BLaER1 treated with 17β-estradiol and CSF1 and Interleukin-3, amounts not matched to agents 10 nM and 100 nM (cell line): ENCODE measurements around the gene DOCK10.
"Not testable (repeated sequence)": the region's sequence is repeated elsewhere in the genome, so short reads cannot be mapped to it uniquely, and the experiment has no call there.

Experiments used
- H3K27ac ChIP-seq, 11 experiments: shearing (Covaris generic); formaldehyde crosslinking; 2 replicates each; pipeline ENCODE4 v1.8.1; 2022
- H3K27me3 ChIP-seq, 11 experiments: shearing (Covaris generic); formaldehyde crosslinking; 2 replicates each; pipeline ENCODE4 v1.8.1; 2022
- H3K36me3 ChIP-seq, 11 experiments: shearing (Covaris generic); formaldehyde crosslinking; 2 replicates each; pipeline ENCODE4 v1.8.1; 2022
- H3K4me1 ChIP-seq, 10 experiments: shearing (Covaris generic); formaldehyde crosslinking; 2 replicates each; pipeline ENCODE4 v1.8.1; 2022
- H3K4me2 ChIP-seq, 11 experiments: shearing (Covaris generic); formaldehyde crosslinking; 2 replicates each; pipeline ENCODE4 v1.8.1; 2022
- H3K4me3 ChIP-seq, 10 experiments: shearing (Covaris generic); formaldehyde crosslinking; 2 replicates each; pipeline ENCODE4 v1.8.1; 2022
- H3K9ac ChIP-seq, 11 experiments: shearing (Covaris generic); formaldehyde crosslinking; 2 replicates each; pipeline ENCODE4 v1.8.1; 2022
- H3K9me3 ChIP-seq, 11 experiments: shearing (Covaris generic); formaldehyde crosslinking; replicated peaks in 1 of 11; 2 replicates each; pipeline ENCODE4 v1.8.1; 2022
- H4K20me1 ChIP-seq, 11 experiments: shearing (Covaris generic); formaldehyde crosslinking; 2 replicates each; pipeline ENCODE4 v1.8.1; 2022
- Cebpa-rat ChIP-seq, 11 experiments: shearing (Covaris generic); IDR thresholded peaks; 2 replicates each; pipeline ENCODE4 v1.8.1; 2022

The DOCK10 gene

DNA sequence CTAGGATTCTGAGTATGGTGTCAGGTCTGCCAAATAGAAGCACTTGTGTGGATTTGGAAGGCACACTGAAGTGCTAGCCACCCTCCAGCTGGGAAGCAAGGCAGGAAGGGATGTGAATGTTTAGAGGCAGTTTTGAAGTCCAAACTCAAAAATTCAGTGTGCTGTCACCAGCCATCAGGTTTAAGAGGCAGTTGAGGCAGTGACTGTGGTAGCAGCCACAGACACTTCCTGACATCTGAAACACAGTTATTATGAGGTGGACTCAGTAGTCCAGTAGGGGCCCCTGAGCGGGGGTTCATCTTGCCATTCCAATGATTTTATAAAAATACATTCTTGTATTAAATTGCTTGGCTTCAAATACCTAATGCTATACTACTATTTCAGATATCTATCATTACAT lies 13.4 kb upstream of the DOCK10 start:
- Histone ChIP-seq H4K20me1 (no peaks in the 10 kb centered on the region), H3K27me3 (no peaks in the 10 kb centered on the region), H3K4me3 (no peak overlapping the region), H3K4me1 (peaks cover 11 to 15% (median 13%) of the 10 kb centered on the region in 10 experiments), H3K27ac (no peak overlapping the region), H3K9me3 (peaks cover 0 to 14% (median 7%) of the 10 kb centered on the region in 11 experiments; a peak in 10 of 22 replicates), H3K4me2 (peak overlapping the region in 2 of 11 experiments; percentile 6 to 11; a peak in 1 of 22 replicates), H3K36me3 (no peaks in the 10 kb centered on the region), H3K9ac (no peak overlapping the region)
- no peak for TF ChIP-seq Cebpa-rat (IDR thresholded peaks at IDR 0.05)

DNA sequence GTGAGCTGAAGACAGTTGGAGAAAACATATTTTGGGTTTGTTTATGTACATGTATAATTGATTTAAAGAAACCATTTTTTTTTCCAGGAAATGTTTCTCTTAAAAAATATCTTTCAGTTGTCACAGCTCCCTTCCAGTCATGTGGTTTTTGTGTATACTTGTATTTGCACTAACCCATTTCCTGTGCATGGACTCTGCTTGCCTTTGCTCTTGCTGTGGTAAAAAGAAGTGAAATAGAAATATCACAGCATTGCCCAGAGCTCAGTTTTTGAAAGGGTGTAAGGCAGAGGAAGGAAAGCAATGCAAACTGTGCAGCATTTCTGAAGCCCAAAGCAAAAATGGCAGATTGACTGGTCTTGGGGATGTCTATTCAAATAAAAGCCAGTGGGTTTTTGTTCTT lies 10.4 kb upstream of the DOCK10 start:
- Histone ChIP-seq H3K4me3 (no peak overlapping the region), H3K9ac (no peak overlapping the region), H4K20me1 (no peaks in the 10 kb centered on the region), H3K9me3 (peaks cover 0 to 10% (median 4%) of the 10 kb centered on the region in 11 experiments; a peak in 6 of 22 replicates), H3K4me1 (peaks cover 11 to 15% (median 13%) of the 10 kb centered on the region in 10 experiments), H3K27me3 (no peaks in the 10 kb centered on the region), H3K36me3 (no peaks in the 10 kb centered on the region), H3K27ac (peak overlapping the region in 2 of 11 experiments; percentile 31 to 35; a peak in 4 of 22 replicates), H3K4me2 (peak overlapping the region; percentile 34 to 71 (median 54); a peak in 21 of 22 replicates)
- TF ChIP-seq Cebpa-rat (IDR thresholded peaks at IDR 0.05) = no peak

DNA sequence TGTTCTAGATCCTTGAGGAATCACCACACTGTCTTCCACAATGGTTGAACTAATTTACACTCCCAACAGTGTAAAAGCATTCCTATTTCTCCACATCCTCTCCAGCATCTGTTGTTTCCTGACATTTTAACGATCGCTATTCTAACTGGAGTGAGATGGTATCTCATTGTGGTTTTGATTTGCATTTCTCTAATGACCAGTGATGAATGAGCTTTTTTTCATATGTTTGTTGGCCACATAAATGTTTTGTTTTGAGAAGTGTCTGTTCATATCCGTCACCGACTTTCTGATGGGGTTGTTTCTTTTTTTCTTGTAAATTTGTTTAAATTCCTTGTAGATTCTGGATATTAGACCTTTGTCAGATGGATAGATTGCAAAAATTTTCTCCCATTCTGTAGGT lies 5.2 kb upstream of the DOCK10 start:
- H3K36me3 ChIP-seq, H3K9me3 ChIP-seq, H3K4me1 ChIP-seq, H3K27ac ChIP-seq, H3K4me2 ChIP-seq, H4K20me1 ChIP-seq, H3K9ac ChIP-seq, H3K4me3 ChIP-seq: not testable (repeated sequence)
- H3K27me3 ChIP-seq = peaks cover 19 to 27% (median 22%) of the 10 kb centered on the region in 11 experiments; a peak in 19 of 22 replicates

DNA sequence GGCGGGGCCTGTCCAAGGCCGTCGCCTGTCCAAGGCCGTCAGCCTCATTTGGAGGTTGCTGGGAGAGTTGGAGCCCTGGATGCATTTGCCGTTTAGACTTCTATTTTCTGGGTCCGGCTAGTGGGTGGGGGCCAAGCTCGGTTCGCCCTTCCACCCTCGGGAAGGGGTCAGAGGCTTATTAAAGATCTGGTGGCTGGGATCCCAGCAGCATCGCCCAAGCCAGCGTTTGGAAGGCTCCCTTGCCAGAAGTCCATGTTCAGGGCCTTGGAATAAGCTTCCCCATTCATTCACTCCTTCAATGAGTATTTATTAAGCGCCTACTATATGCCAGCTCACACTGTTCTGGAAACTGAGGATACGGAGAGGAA lies 516 bp upstream of the DOCK10 start:
- Histone ChIP-seq H3K4me3 (peak overlapping the region; percentile 75 to 93 (median 85)), H3K9me3 (no peaks in the 10 kb centered on the region), H3K27me3 (peaks cover 19 to 27% (median 22%) of the 10 kb centered on the region in 11 experiments; a peak in 19 of 22 replicates), H4K20me1 (peaks cover 0 to 12% (median 3%) of the 10 kb centered on the region in 11 experiments; a peak in 9 of 22 replicates), H3K36me3 (no peaks in the 10 kb centered on the region; a peak in 2 of 22 replicates), H3K27ac (peak overlapping the region in 7 of 11 experiments; percentile 75 to 87 (median 80); a peak in 8 of 22 replicates), H3K9ac (peak overlapping the region in 9 of 11 experiments; percentile 80 to 88 (median 84); a peak in 15 of 22 replicates), H3K4me2 (peak overlapping the region; percentile 81 to 97 (median 87)), H3K4me1 (peaks cover 18 to 26% (median 21%) of the 10 kb centered on the region in 10 experiments)
- no peak for TF ChIP-seq Cebpa-rat (IDR thresholded peaks at IDR 0.05)

DNA sequence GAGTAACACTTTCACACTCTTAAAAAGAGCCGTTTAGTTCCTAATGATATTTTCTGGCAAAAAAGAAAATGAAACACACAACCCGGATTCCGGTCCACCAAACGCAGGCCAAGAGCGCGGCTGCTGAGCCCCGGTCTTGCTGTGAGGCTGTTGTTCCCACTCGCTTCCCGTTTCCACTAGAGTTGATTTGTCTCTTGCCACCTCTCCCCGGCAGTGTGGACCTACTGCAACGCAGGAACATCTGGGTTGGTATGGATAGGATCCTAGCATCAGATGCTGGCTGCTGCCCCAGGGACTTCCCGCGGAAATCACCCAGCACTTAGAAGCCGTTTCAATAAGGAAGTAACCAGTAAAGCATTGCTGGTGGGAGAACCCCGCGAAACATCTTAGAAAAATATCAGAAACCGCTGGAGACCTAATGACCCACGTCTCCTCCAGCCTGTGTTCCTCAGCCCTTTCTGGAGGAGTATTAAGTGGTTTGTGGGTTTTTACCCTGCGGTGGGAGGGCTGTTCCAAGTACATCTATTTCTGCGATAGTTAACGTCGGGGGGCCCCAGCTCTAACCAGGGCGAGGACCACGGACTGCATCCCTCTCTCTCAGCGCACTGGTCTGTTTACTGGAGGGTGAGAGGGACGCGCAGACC lies 939 bp downstream of the DOCK10 start:
- no peaks in the 10 kb centered on the region for H3K9me3 ChIP-seq

DNA sequence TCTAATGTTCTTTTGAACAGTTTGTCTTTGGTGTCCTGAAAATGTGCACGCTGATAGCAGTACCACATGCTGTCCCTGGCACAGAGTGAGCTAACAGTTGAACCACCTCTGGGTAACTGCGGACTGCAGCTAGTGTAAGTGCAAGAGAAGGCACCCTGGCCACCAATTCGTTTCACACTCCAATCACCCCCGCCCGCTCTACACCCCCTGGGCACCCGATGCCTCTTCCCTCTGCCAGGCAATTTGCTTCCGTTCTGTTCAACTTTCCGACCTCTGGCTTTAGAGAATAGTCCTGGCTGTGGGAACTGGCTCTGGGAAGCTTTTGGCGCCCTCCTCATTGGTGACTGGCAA lies 1.4 kb downstream of the DOCK10 start:
- Histone ChIP-seq H3K9me3 (no peaks in the 10 kb centered on the region), H3K4me3 (peak overlapping the region; percentile 75 to 93 (median 85)), H3K4me1 (peaks cover 18 to 35% (median 28%) of the 10 kb centered on the region in 10 experiments), H3K9ac (peak overlapping the region; percentile 61 to 88 (median 83); a peak in 21 of 22 replicates), H4K20me1 (peaks cover 0 to 17% (median 5%) of the 10 kb centered on the region in 11 experiments; a peak in 9 of 22 replicates), H3K36me3 (peaks cover 0 to 5% (median under 1%) of the 10 kb centered on the region in 11 experiments; a peak in 7 of 22 replicates), H3K4me2 (peak overlapping the region; percentile 81 to 97 (median 87)), H3K27ac (peak overlapping the region; percentile 18 to 87 (median 79); a peak in 21 of 22 replicates), H3K27me3 (peaks cover 19 to 27% (median 22%) of the 10 kb centered on the region in 11 experiments; a peak in 19 of 22 replicates)
- no peak for TF ChIP-seq Cebpa-rat (IDR thresholded peaks at IDR 0.05)

More for the DNA sequence above, 939 bp downstream of the DOCK10 start:
- Histone ChIP-seq H3K36me3 (no peaks in the 10 kb centered on the region; a peak in 4 of 22 replicates), H4K20me1 (peaks cover 0 to 15% (median 5%) of the 10 kb centered on the region in 11 experiments; a peak in 9 of 22 replicates), H3K4me2 (peak overlapping the region; percentile 81 to 97 (median 87)), H3K9ac (peak overlapping the region; percentile 74 to 88 (median 83); a peak in 21 of 22 replicates), H3K4me1 (peaks cover 18 to 35% (median 28%) of the 10 kb centered on the region in 10 experiments), H3K27me3 (peaks cover 19 to 27% (median 22%) of the 10 kb centered on the region in 11 experiments; a peak in 19 of 22 replicates), H3K27ac (peak overlapping the region; percentile 42 to 87 (median 79); a peak in 21 of 22 replicates), H3K4me3 (peak overlapping the region; percentile 75 to 93 (median 85))
- no peak for TF ChIP-seq Cebpa-rat (IDR thresholded peaks at IDR 0.05)

DNA sequence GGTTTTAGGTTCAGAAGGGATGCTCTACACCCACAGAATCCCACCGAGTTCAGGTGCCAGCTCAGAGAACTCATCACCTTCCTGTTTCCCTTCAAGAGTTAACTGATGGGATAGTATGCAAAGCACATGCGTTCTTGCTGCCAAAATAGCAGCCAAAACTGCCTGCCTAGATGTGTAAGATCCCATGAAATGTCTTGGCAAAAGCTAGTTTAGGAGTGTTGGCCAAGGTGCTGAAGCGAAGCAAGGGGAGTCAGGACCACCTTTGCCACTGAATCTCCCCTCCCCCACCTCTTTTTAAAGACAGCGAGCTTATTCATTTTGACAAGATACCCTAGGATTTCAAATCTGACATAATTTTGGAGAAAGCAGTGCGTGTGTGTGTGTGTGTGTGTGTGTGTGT lies 2.1 kb downstream of the DOCK10 start:
- H3K9ac ChIP-seq = no peak overlapping the region
- peaks cover 18 to 35% (median 28%) of the 10 kb centered on the region in 10 experiments for H3K4me1 ChIP-seq
- H4K20me1 ChIP-seq = peaks cover 0 to 20% (median 5%) of the 10 kb centered on the region in 11 experiments; a peak in 9 of 22 replicates
- H3K36me3 ChIP-seq = peaks cover 0 to 8% (median 4%) of the 10 kb centered on the region in 11 experiments; a peak in 9 of 22 replicates
- 0 out of 22 replicates have a peak, but pooled peaks cover 0 to under 1% (median 0%) of the 10 kb centered on the region in 11 experiments for H3K9me3 ChIP-seq
- no peak for TF ChIP-seq Cebpa-rat (IDR thresholded peaks at IDR 0.05)
- peak overlapping the region in 8 of 10 experiments; percentile 75 to 93 (median 86); a peak in 9 of 20 replicates for H3K4me3 ChIP-seq
- H3K4me2 ChIP-seq = peak overlapping the region; percentile 81 to 97 (median 87); a peak in 21 of 22 replicates
- no peak overlapping the region for H3K27ac ChIP-seq
- peaks cover 19 to 25% (median 22%) of the 10 kb centered on the region in 11 experiments; a peak in 19 of 22 replicates for H3K27me3 ChIP-seq

DNA sequence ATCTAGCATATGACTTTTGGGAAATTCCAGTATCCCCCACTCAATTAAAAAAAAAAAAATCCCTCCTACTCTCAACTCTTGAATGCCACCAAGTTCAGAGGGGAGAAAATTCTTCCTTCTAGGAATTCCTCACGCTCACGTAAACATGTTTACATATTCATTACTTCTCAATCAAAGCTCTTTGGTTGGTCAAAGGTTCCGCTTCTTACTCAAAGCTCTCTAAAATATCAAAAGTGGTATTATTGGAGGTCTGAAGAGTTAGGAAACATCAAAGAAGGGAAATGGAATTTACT lies 4.1 kb downstream of the DOCK10 start:
- no peak overlapping the region for H3K27ac ChIP-seq
- H3K4me2 ChIP-seq = peak overlapping the region in 5 of 11 experiments; percentile 29 to 50 (median 44); a peak in 6 of 22 replicates
- H3K4me3 ChIP-seq = no peak overlapping the region
- H3K9me3 ChIP-seq = peaks cover 0 to 8% (median 0%) of the 10 kb centered on the region in 11 experiments; a peak in 4 of 22 replicates
- H4K20me1 ChIP-seq = peaks cover 0 to 28% (median 5%) of the 10 kb centered on the region in 11 experiments; a peak in 9 of 22 replicates
- H3K9ac ChIP-seq = no peak overlapping the region
- peaks cover 0 to 25% (median 19%) of the 10 kb centered on the region in 11 experiments; a peak in 18 of 22 replicates for H3K36me3 ChIP-seq
- peaks cover 4 to 9% (median 5%) of the 10 kb centered on the region in 11 experiments; a peak in 18 of 22 replicates for H3K27me3 ChIP-seq
- peaks cover 18 to 35% (median 28%) of the 10 kb centered on the region in 10 experiments for H3K4me1 ChIP-seq
- TF ChIP-seq Cebpa-rat (IDR thresholded peaks at IDR 0.05) = no peak
